HG02852 (cell line): Measurements from ENCODE around the gene BACH2.

ENCODE experiments used
- ATAC-seq: cut with Tn5 transposase; IDR thresholded peaks from one replicate; pipeline ENCODE4 v1.9.1; 2021; ENCODE audit warnings: mild to moderate bottlenecking, moderate library complexity; ENCODE audit not compliant: unreplicated experiment

BACH2 gene

DNA sequence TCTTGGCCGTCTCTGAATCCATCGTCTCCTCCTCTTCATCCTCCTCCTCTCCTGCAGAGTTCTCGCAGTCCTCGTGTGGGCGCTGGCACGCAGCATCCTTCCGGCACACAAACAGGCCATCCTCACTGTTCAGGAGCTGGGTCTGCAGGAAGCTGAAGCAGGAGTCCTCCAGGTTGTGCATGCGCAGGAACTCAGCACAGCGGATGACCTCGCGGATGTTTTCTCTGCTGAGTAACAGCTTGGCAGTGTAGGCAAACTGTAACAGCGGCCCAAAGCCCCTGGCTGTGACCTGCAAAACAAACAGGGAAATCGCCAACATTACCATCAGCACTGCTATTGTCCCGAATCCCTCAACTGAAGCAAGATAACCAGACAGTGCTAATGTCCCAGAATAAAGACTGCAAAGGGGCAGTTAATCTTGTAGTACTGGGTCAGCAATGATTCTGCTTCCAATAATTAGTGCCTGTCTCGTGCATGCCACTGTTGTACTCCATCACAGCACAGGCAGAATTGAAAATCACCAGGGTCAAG lies 345.0 kb downstream of the BACH2 start:
- ATAC-seq, result no peak

GRCh38 chr6:89950879-89951391 lies 345.7 kb downstream of the BACH2 start:
- ATAC-seq, result no peak

DNA sequence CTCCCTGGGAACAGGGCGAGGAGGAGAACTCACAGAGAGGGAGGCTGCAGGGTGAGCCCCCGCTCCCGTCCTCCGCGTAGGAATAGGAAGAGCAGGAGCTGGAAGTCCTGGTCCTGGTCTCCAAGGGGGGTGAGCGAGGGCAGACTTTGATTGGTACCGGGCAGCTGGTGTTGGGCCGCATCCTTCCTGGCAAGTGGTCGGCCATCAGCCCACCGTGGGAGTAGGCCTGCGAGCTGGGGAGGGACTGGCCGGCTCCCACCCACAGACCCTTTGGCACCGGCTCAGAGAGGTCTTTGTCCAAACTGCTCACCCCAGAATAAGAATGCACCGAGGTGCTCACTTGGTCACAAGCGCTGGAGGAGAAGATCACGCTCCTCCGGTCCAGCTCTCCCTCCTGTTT lies 346.2 kb downstream of the BACH2 start:
- ATAC-seq, result no peak

DNA sequence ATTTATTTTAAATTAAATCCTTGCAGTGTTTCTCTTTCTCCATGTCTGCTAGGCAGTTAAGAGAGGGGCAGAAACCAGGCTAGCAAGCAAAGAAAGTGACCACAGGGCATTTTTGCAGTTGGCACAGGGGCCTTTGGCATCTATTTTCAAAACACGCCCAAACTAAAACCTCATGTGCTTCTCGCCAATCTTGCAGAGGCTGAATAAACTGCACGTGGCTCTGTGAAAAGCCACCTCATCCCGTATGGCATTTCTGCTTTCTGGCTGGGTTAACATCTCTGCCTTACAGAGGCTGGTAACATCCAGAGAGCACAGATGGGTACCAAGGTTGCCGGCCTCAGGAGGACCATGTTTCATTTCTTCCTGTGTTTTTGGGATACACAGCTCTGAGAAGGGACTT lies 347.8 kb downstream of the BACH2 start:
- ATAC-seq, result no peak

DNA sequence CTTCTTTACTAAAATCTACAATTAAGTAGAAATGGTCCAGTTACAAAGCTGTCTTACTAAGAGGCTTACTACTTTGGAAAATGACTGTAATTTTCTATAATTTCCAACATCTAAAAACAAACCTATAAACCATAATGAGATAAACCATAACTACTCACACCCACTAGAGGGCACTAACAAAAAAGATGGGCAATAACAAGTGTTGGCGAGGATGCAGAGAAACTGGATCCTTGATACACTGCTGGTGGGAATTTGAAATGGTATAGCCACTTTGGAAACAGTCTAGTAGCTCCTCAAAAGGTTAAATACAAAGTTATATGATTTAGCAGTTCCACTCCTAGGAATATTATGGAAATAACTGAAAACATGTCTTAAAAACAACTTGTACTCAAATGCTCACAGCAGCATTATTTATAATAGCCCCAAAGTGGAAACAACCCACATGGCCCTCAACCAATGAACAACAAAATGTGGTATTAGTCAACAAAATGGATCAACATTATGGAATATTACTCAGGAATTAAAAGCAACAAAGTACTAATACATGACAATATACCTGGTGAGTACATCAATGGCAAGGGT lies 351.7 kb downstream of the BACH2 start:
- no peak for ATAC-seq

- no peak for ATAC-seq
Observed at GRCh38 chr6:89944181-89944755, 352.4 kb downstream of the BACH2 start.

DNA sequence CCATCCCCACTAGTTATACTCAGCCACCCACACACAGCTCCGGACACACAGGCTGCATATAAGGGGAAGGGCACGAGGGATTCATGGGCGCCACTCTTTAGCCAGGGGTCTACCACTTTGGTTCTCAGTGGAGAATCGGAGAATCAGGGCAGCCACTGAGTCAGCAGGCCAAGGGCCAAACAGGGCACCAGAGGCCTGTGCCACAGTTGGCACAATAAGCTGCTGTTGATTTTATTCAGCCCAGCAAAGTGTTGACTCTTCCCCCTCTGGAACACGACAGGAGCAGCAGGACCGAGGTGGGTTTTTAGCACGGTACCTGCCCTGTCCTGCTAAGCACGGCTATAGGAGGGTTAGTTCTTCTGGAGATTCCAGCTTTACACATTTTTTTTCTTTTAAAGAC lies 354.0 kb downstream of the BACH2 start:
- ATAC-seq, result no peak

DNA sequence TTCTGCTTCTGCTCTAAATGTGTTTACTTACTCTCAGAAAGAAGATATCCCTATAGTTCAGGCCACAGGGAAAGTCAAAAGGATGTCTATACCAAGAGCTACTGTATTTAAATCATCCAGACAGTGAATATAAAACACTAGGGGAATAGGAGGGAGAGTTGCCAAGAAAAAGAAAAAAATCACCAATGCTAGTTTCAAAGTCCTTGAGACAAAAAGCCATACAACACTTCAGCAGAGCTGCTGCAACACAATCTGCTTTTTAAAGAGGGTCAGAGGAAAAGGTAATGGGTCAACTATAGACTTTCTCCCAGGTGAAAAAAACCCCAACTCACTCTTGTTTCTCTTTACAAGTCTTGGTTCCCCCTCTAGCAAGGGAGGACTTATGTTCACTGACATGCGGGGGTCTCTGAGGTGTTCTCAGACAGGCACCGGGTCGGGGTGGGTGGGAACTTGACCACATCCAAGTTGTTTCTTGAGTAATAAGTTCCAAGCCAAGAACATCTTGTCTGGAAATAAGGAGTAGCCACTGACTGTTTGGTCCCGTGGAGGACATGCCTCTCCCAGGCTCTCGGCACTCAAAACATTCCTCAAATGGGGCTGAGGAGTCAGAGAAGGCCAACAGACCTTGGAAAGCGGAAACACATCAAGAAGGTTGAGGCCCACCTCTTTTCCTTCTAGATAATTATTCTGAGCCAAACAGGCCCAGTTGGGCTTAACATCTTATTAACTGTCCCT lies 354.7 kb downstream of the BACH2 start:
- no peak for ATAC-seq

- ATAC-seq, result no peak
Observed at GRCh38 chr6:89941031-89941762, 355.4 kb downstream of the BACH2 start.

- peak; percentile 94 for ATAC-seq
Observed at GRCh38 chr6:89940225-89941027, 356.2 kb downstream of the BACH2 start.

GRCh38 chr6:89939144-89939543 lies 357.5 kb downstream of the BACH2 start:
- ATAC-seq, result no peak

DNA sequence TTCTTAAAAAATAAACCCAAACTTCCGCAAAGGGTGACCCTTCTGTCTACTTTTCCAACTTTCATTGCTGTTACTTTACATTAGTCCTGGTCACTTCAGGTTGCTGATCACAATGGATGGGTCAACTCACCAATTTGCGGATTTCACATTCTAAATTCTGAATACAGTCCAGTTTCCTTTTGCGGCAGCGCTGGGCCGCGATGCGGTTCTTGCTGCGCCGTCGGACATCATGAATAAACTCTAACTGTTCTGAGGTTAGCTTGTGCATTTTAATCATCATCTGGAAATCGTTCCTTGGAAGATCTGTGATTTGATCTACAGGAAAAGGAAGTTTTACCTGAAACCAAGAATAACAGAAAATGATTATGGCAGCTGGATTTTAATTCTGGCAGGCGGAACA lies 358.6 kb downstream of the BACH2 start:
- ATAC-seq, result no peak

DNA sequence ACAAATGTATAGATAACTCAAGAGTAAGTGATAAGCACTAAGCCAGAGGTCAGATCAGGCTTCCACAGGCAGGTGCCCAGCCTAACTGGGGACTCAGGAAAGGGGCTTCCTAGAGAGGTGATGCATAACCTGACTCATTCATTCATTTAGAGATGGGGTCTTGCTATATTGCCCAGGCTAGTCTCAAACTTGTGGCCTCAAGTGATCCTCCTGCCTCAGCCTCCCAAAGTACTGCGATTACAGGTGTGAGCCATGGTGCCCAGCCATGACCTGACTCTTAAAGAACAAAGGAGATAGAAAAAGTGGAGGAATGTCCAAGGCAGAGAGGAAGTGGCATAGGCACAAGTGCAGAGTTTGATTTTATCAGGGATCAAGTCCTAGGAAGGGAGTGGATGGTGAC lies 360.5 kb downstream of the BACH2 start:
- no peak for ATAC-seq

GRCh38 chr6:89934685-89935366 lies 361.8 kb downstream of the BACH2 start:
- ATAC-seq, result no peak

- ATAC-seq, result no peak
Observed at GRCh38 chr6:89932245-89932802, 364.3 kb downstream of the BACH2 start.

DNA sequence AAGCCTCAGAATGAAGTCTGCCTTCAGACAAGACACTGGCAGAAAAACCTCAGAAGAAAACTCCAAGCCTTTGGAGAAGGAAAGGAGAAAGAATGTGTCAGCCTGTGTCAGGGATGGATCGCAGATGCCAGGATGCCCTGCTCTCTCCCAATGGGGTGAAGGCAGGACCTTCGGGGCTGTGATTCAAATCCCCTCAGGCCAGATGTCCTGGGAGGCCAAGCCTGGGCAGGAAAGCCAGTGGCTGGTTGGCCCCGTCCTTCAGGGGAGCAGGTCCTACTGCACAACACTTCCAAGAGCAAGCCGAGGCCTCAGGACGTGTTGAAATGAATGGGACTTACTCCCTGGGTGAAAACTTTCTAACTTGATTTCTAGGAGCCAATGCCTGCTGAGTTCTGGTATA lies 365.9 kb downstream of the BACH2 start:
- ATAC-seq, result no peak

DNA sequence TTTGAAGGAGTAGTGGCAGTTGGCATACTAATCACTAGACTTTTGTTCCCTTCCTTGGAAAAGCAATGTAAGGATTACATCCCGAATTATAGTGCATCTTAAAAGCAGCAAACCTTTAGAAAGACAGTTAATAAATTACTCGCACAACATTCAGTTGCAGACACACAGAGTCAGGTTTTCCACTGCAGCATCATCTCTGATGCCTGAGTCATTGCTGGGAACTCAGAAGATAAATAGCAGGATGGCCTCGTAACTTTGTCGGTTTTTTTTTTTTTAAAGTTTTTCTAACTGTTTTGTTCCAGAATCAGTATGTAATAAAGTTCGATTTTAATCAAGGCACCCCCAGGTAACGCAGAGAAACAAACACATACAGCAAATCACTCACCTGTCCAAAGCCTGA lies 368.0 kb downstream of the BACH2 start:
- no peak for ATAC-seq

GRCh38 chr6:89927791-89928550 lies 368.7 kb downstream of the BACH2 start:
- ATAC-seq, result no peak

- no peak for ATAC-seq
Observed at GRCh38 chr6:89927264-89927663, 369.4 kb downstream of the BACH2 start.
